Smooth muscle cell (in vitro differentiated cells): ENCODE data around the gene FAM174B. TPM values are rescaled to one million over a fixed set of nuclear protein-coding genes. Genes with fewer than 3 reads are reported as not detected.

ENCODE experiments used
- DNase-seq: peaks from one replicate; lab custom pipeline; 2025; ENCODE audit not compliant: unreplicated experiment; lab: John Stamatoyannopoulos, UW
- H2AFZ ChIP-seq: fragments of 200-600 bp; sonication (generic); 2 replicates; pipeline ENCODE4 v1.6.0; 2016; ENCODE audit warnings: antibody characterized with exemption, low read depth, mild to moderate bottlenecking
- H3F3A ChIP-seq: fragments of 200-600 bp; sonication (generic); 2 replicates; pipeline ENCODE4 v1.6.0; 2017; ENCODE audit warnings: antibody characterized with exemption, low read depth
- H3K27ac ChIP-seq: fragments of 200-600 bp; sonication (generic); 2 replicates; pipeline ENCODE4 v1.5.1; 2016; ENCODE audit warnings: low read depth, mild to moderate bottlenecking
- H3K27me3 ChIP-seq: fragments of 200-600 bp; sonication (generic); 2 replicates; pipeline ENCODE4 v1.6.1; 2016; ENCODE audit warnings: low read depth, mild to moderate bottlenecking
- H3K36me3 ChIP-seq: fragments of 200-600 bp; sonication (generic); 2 replicates; pipeline ENCODE4 v1.5.1; 2016; ENCODE audit warnings: low read depth
- H3K4me1 ChIP-seq: fragments of 200-600 bp; sonication (generic); 2 replicates; pipeline ENCODE4 v1.5.1; 2016; ENCODE audit warnings: low read depth
- H3K4me2 ChIP-seq: fragments of 200-600 bp; sonication (generic); 2 replicates; pipeline ENCODE4 v1.6.0; 2016; ENCODE audit warnings: mild to moderate bottlenecking
- H3K4me3 ChIP-seq: fragments of 200-600 bp; sonication (generic); 2 replicates; pipeline ENCODE4 v1.5.1; 2016; ENCODE audit warnings: mild to moderate bottlenecking
- H3K79me2 ChIP-seq: fragments of 200-600 bp; sonication (generic); 2 replicates; pipeline ENCODE4 v1.6.0; 2016; ENCODE audit warnings: low read depth, mild to moderate bottlenecking
- H3K9ac ChIP-seq: fragments of 200-600 bp; sonication (generic); 2 replicates; pipeline ENCODE4 v1.6.0; 2016; ENCODE audit warnings: low read depth
- H3K9me3 ChIP-seq: fragments of 200-600 bp; sonication (generic); replicated peaks from 2 replicates; pipeline ENCODE4 v1.5.1; 2016; ENCODE audit warnings: low read depth
- H4K20me1 ChIP-seq: fragments of 200-600 bp; sonication (generic); 2 replicates; pipeline ENCODE4 v1.6.0; 2016; ENCODE audit warnings: low read depth
- WGBS: methylation state at CpG from one replicate; pipeline ENCODE4 v1.1.7; 2016; ENCODE audit warnings: low lambda C conversion rate; 5-methylcytosine and 5-hydroxymethylcytosine counted together
- polyA plus RNA-seq: library from polyadenylated mRNA; unstranded; fragments of >200 nt; fragmentation: Nextera tagmentation; extraction: Ambion mirVana; gene quantifications from 2 replicates; pipeline ENCODE4 v1.2.1, GENCODE V29; 2016
- total RNA-seq: library from RNA; depleted of rRNA; stranded (reverse); fragments of >200 nt; gene quantifications from 2 replicates; pipeline ENCODE4 v1.2.3, GENCODE V29; 2014
- TF ChIP-seq, protein P1 (sequence below): fragments of 200-600 bp; sonication (generic); IDR thresholded peaks from 2 replicates; pipeline ENCODE4 v1.5.1; 2017; ENCODE audit warnings: borderline replicate concordance, mild to moderate bottlenecking, antibody characterized with exemption; ENCODE audit not compliant: insufficient read depth, poor library complexity, severe bottlenecking

Gene FAM174B
- total and polyA plus RNA-seq, 2 experiments from 2014 or later = 2.0 to 2.1 TPM

DNA sequence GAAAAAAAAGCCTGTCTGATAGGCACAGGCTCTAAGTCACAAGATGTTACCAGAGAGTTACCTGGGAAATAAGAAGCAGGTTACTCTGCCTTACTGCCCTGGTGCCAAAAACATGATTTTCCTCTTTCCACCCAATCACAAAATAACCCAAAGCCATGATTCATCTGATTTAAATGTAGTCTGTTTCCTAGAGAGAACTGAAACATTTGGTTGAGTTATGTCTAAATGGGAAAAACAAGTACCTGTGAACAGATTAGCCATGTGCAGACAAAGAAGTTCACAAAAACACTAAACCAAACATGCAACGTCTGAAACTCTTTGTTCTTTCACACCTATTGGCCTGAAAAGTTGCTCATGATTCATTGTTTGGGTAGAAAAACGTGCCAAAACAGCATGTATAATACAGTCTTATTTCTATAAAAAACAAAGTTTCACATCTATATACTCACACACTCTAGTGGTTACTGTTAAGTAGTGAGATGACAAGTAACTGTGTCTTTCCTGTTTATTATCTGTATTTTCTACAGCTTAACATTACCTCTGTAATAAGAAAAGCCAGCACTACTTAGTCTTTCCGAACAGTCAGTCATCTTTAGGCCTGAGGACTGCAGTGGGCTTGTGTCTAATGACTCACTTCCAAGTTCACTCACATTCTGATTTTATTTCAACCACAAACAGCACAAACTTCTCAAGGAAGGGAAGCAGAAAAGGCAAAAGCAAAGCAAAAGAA, 30.2 kb downstream of the FAM174B start:
- H4K20me1 ChIP-seq = no peaks in the 10 kb centered on the region
- 19% methylated on average over 3 of the region's 3 CpGs for WGBS
- TF ChIP-seq, protein P1, sequence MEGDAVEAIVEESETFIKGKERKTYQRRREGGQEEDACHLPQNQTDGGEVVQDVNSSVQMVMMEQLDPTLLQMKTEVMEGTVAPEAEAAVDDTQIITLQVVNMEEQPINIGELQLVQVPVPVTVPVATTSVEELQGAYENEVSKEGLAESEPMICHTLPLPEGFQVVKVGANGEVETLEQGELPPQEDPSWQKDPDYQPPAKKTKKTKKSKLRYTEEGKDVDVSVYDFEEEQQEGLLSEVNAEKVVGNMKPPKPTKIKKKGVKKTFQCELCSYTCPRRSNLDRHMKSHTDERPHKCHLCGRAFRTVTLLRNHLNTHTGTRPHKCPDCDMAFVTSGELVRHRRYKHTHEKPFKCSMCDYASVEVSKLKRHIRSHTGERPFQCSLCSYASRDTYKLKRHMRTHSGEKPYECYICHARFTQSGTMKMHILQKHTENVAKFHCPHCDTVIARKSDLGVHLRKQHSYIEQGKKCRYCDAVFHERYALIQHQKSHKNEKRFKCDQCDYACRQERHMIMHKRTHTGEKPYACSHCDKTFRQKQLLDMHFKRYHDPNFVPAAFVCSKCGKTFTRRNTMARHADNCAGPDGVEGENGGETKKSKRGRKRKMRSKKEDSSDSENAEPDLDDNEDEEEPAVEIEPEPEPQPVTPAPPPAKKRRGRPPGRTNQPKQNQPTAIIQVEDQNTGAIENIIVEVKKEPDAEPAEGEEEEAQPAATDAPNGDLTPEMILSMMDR = no peak
- H3K9me3 ChIP-seq = no peaks in the 10 kb centered on the region
- no peaks in the 10 kb centered on the region for H3K79me2 ChIP-seq
- H2AFZ ChIP-seq = no peak overlapping the region
- peak overlapping the region; percentile 90 for H3K27ac ChIP-seq
- H3K36me3 ChIP-seq = no peaks in the 10 kb centered on the region
- H3K4me3 ChIP-seq = no peak overlapping the region
- H3K4me1 ChIP-seq = peaks cover 21% of the 10 kb centered on the region
- no peak for DNase-seq
- H3K4me2 ChIP-seq = peak overlapping the region; percentile 71
- peak overlapping the region; percentile 26 for H3K9ac ChIP-seq
- peaks cover 5% of the 10 kb centered on the region for H3F3A ChIP-seq
- no peaks in the 10 kb centered on the region for H3K27me3 ChIP-seq

GRCh38 chr15:92624401-92624991, 31.1 kb downstream of the FAM174B start:
- Histone ChIP-seq H3K9ac (no peak overlapping the region), H3K4me2 (peak overlapping the region; percentile 71), H3K4me1 (peaks cover 21% of the 10 kb centered on the region), H3K4me3 (no peak overlapping the region), H4K20me1 (no peaks in the 10 kb centered on the region), H3F3A (peaks cover 5% of the 10 kb centered on the region), H3K27me3 (no peaks in the 10 kb centered on the region), H2AFZ (no peak overlapping the region), H3K27ac (peak overlapping the region; percentile 90), H3K79me2 (no peaks in the 10 kb centered on the region), H3K36me3 (no peaks in the 10 kb centered on the region), H3K9me3 (no peaks in the 10 kb centered on the region)
- 36% methylated on average over 15 of the region's 15 CpGs for WGBS
- no peak for DNase-seq
- TF ChIP-seq, protein P1 = no peak

DNA sequence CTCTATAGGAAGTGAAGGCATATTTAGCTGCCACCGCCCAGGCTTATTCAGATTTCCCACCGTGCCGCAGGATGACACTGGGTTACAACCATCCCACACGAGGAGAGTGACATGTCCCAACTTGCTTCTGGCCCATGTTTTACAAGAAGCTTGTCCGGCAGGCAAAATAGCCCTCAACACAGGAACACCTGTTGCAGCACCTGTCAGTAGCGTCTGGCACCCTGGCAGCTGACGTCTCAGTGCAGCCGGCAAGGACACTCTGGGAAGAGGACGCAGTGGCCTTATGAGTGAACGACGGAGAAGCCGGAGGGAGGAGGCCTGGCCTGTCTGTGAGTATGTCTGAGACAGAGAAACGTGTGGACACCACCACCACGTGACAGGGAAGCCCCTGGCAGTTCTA, 32.1 kb downstream of the FAM174B start:
- TF ChIP-seq, protein P1 = no peak
- no peak overlapping the region for H3K27ac ChIP-seq
- DNase-seq = no peak
- H3K4me2 ChIP-seq = no peak overlapping the region
- H3K9me3 ChIP-seq = no peaks in the 10 kb centered on the region
- H3K79me2 ChIP-seq = no peaks in the 10 kb centered on the region
- peaks cover 5% of the 10 kb centered on the region for H3F3A ChIP-seq
- 69% methylated on average over 14 of the region's 14 CpGs for WGBS
- no peak overlapping the region for H3K9ac ChIP-seq
- no peaks in the 10 kb centered on the region for H3K27me3 ChIP-seq
- no peaks in the 10 kb centered on the region for H3K36me3 ChIP-seq
- no peak overlapping the region for H2AFZ ChIP-seq
- no peaks in the 10 kb centered on the region for H4K20me1 ChIP-seq
- H3K4me3 ChIP-seq = no peak overlapping the region
- H3K4me1 ChIP-seq = peaks cover 21% of the 10 kb centered on the region
